GM12892 (cell line): ENCODE results near the gene TBC1D17.

Experiments
- POLR2A ChIP-seq: IDR thresholded peaks from 2 replicates; pipeline ENCODE4 v1.6.1; 2011; ENCODE audit warnings: low read depth, low read length, control low read depth
- POLR2AphosphoS5 ChIP-seq: IDR thresholded peaks from 2 replicates; pipeline ENCODE4 v1.6.1; 2011; ENCODE audit warnings: low read depth, low read length, control low read depth
- TAF1 ChIP-seq: IDR thresholded peaks from 2 replicates; pipeline ENCODE4 v1.6.1; 2011; ENCODE audit warnings: low read depth, mild to moderate bottlenecking, control low read depth, low read length, borderline replicate concordance

- no peak for TF ChIP-seq POLR2AphosphoS5
- no peak for TF ChIP-seq POLR2A
- no peak for TF ChIP-seq TAF1
These were observed 13.6 kb upstream of the TBC1D17 start for GRCh38 chr19:49863935-49864320.
